ENCODE measurements around the gene KIF3A. TPM values are rescaled to one million over a fixed set of nuclear protein-coding genes. Genes with fewer than 3 reads are reported as not detected.

Gene KIF3A
- total RNA-seq, 1 donor from 2014 or later, result 27.6 TPM

- Histone ChIP-seq H3K4me3 (no peak overlapping the region), H3K9me3 (ENCODE audit: low read depth) (no peaks in the 10 kb centered on the region)
Observed at GRCh38 chr5:132734687-132735086, 2.7 kb downstream of the KIF3A start.

GRCh38 chr5:132733499-132734148 lies 3.7 kb downstream of the KIF3A start:
- Histone ChIP-seq H3K36me3 (no peaks in the 10 kb centered on the region), H3F3A (ENCODE audit: low read depth) (peaks cover 6% of the 10 kb centered on the region), H2AFZ (replicated peaks) (no peak overlapping the region), H3K4me1 (no peaks in the 10 kb centered on the region), H4K20me1 (ENCODE audit: low read depth) (peaks cover 19% of the 10 kb centered on the region), H3K79me2 (ENCODE audit: low read depth) (peaks cover 21% of the 10 kb centered on the region), H3K4me3 (no peak overlapping the region), H3K9ac (no peak overlapping the region), H3K27ac (no peak overlapping the region), H3K27me3 (peaks cover 6% of the 10 kb centered on the region), H3K9me3 (ENCODE audit: low read depth) (no peaks in the 10 kb centered on the region), H3K4me2 (no peak overlapping the region)
- DNase-seq (ENCODE audit: low spot score), result no peak
- Mint-ChIP-seq H3K4me3 (no peak overlapping the region), H3K36me3 (peaks cover 1% of the 10 kb centered on the region), H3K27me3 (ENCODE audit: insufficient read depth, low read depth) (peaks cover 5% of the 10 kb centered on the region), H3K9me3 (no peaks in the 10 kb centered on the region), H3K4me1 (peaks cover 23% of the 10 kb centered on the region), H3K27ac (no peak overlapping the region)
- no peak for TF ChIP-seq EZH2phosphoT487 (IDR thresholded peaks at IDR 0.05)
- no peak for TF ChIP-seq EZH2 (IDR thresholded peaks at IDR 0.05)
- no peak for TF ChIP-seq CTCF (IDR thresholded peaks at IDR 0.05)

More at GRCh38 chr5:132734687-132735086, 2.7 kb downstream of the KIF3A start:
- DNase-seq (ENCODE audit: low spot score), result no peak
- Histone ChIP-seq H2AFZ (replicated peaks) (no peak overlapping the region), H3F3A (ENCODE audit: low read depth) (peaks cover 6% of the 10 kb centered on the region), H3K27ac (no peak overlapping the region), H3K79me2 (ENCODE audit: low read depth) (peaks cover 21% of the 10 kb centered on the region), H4K20me1 (ENCODE audit: low read depth) (peaks cover 19% of the 10 kb centered on the region), H3K27me3 (peaks cover 7% of the 10 kb centered on the region), H3K36me3 (no peaks in the 10 kb centered on the region), H3K9ac (no peak overlapping the region), H3K4me2 (no peak overlapping the region), H3K4me1 (no peaks in the 10 kb centered on the region)
- no peak for TF ChIP-seq EZH2phosphoT487 (IDR thresholded peaks at IDR 0.05)
- TF ChIP-seq CTCF (IDR thresholded peaks at IDR 0.05), result no peak
- TF ChIP-seq EZH2 (IDR thresholded peaks at IDR 0.05), result no peak
- H3K4me3 Mint-ChIP-seq, result no peak overlapping the region
- peaks cover 1% of the 10 kb centered on the region for H3K36me3 Mint-ChIP-seq
- H3K9me3 Mint-ChIP-seq, result no peaks in the 10 kb centered on the region
- peaks cover 8% of the 10 kb centered on the region for H3K27me3 Mint-ChIP-seq (ENCODE audit: insufficient read depth, low read depth)
- peaks cover 23% of the 10 kb centered on the region for H3K4me1 Mint-ChIP-seq
- no peak overlapping the region for H3K27ac Mint-ChIP-seq

- Mint-ChIP-seq H3K4me1 (no peaks in the 10 kb centered on the region), H3K9me3 (no peaks in the 10 kb centered on the region), H3K4me3 (no peak overlapping the region), H3K27me3 (ENCODE audit: insufficient read depth, low read depth) (no peaks in the 10 kb centered on the region), H3K36me3 (peaks cover 5% of the 10 kb centered on the region), H3K27ac (no peak overlapping the region)
- peaks cover 13% of the 10 kb centered on the region for H3K36me3 ChIP-seq
- H3K9me3 ChIP-seq (ENCODE audit: low read depth), result no peaks in the 10 kb centered on the region
- no peak overlapping the region for H2AFZ ChIP-seq (replicated peaks)
- no peaks in the 10 kb centered on the region for H3K4me1 ChIP-seq
- no peak overlapping the region for H3K4me2 ChIP-seq
- H3K4me3 ChIP-seq, result no peak overlapping the region
- no peak overlapping the region for H3K9ac ChIP-seq
- H3K27me3 ChIP-seq, result no peaks in the 10 kb centered on the region
- H3F3A ChIP-seq (ENCODE audit: low read depth), result no peaks in the 10 kb centered on the region
- no peaks in the 10 kb centered on the region for H4K20me1 ChIP-seq (ENCODE audit: low read depth)
- TF ChIP-seq CTCF (IDR thresholded peaks at IDR 0.05) (no peak), EZH2 (IDR thresholded peaks at IDR 0.05) (no peak), EZH2phosphoT487 (IDR thresholded peaks at IDR 0.05) (no peak)
- no peak for DNase-seq (ENCODE audit: low spot score)
- H3K79me2 ChIP-seq (ENCODE audit: low read depth), result peaks cover 3% of the 10 kb centered on the region
- H3K27ac ChIP-seq, result no peak overlapping the region
Observed at GRCh38 chr5:132729896-132730295, 7.5 kb downstream of the KIF3A start.
